Activated naive CD4-positive, alpha-beta T cell treated with anti-CD3 and anti-CD28 coated beads for 36 hours (primary cell): Measurements from ENCODE around the gene OTOP2. TPM values are rescaled to one million over a fixed set of nuclear protein-coding genes. Genes with fewer than 3 reads are reported as not detected.
"Not testable (repeated sequence)": the region's sequence is repeated elsewhere in the genome, so short reads cannot be mapped to it uniquely, and the experiment has no call there.

Experiments used
- CTCF ChIA-PET: fragments of 350-600 bp; sonication (Branson Sonifier 250); formaldehyde crosslinking; loops from one replicate; lab custom pipeline; 2021; ENCODE audit warnings: antibody characterized with exemption; lab: Charles Lee
- DNase-seq: peaks from one replicate; pipeline ENCODE4 v3.0.0-alpha.2; 2020
- H3K27ac Mint-ChIP-seq: one replicate; pipeline ENCODE4 v1.8.0; 2021; ENCODE audit warnings: mild to moderate bottlenecking, mixed read lengths
- H3K27me3 Mint-ChIP-seq: one replicate; pipeline ENCODE4 v1.8.0; 2021; ENCODE audit warnings: low read depth, mixed read lengths
- H3K36me3 Mint-ChIP-seq: one replicate; pipeline ENCODE4 v1.8.0; 2021; ENCODE audit warnings: low read depth, mixed read lengths
- H3K4me1 Mint-ChIP-seq: one replicate; pipeline ENCODE4 v1.8.0; 2021; ENCODE audit warnings: low read depth, mixed read lengths
- H3K4me3 Mint-ChIP-seq: one replicate; pipeline ENCODE4 v1.8.0; 2021; ENCODE audit warnings: mild to moderate bottlenecking, moderate library complexity, mixed read lengths
- H3K9me3 Mint-ChIP-seq: one replicate; pipeline ENCODE4 v1.8.0; 2021; ENCODE audit warnings: mixed read lengths
- intact Hi-C: fragments of 100-400 bp; cut with micrococcal nuclease; formaldehyde crosslinking; loops from one replicate; pipeline ENCODE4 v1.15.1; 2023
- total RNA-seq, 2 experiments: library from RNA; stranded (reverse); gene quantifications; one replicate each; pipeline ENCODE4 v1.2.3, GENCODE V29; 2021

OTOP2 gene
- total RNA-seq, 2 experiments from 2014 or later, result not detected

GRCh38 chr17:74961657-74962350, 37.7 kb downstream of the OTOP2 start:
- H3K27ac Mint-ChIP-seq, result no peak overlapping the region
- H3K27me3 Mint-ChIP-seq, result no peaks in the 10 kb centered on the region
- H3K4me3 Mint-ChIP-seq, result no peak overlapping the region
- peak; percentile 91 for DNase-seq
- intact Hi-C loops, result loop anchor here (1.0 to 5.0 kb wide), 9 partner anchors 44 to 239 kb away; partner anchors contain the start of genes ARMC7, ATP5PD, KCTD2 and MRPL58
- no peaks in the 10 kb centered on the region for H3K36me3 Mint-ChIP-seq
- no peaks in the 10 kb centered on the region for H3K9me3 Mint-ChIP-seq
- CTCF ChIA-PET, result interaction anchor here (0.6 to 4.6 kb wide), 59 partner anchors 9 to 878 kb away, joined by 3 to 68 read pairs (median 5); partner anchors contain the start of genes ATP5PD, CDR2L, FDXR and HID1
- H3K4me1 Mint-ChIP-seq, result peaks cover 7% of the 10 kb centered on the region

GRCh38 chr17:74962622-74963394, 38.7 kb downstream of the OTOP2 start:
- CTCF ChIA-PET, result interaction anchor here (0.9 to 4.6 kb wide), 26 partner anchors 9 to 554 kb away, joined by 3 to 68 read pairs (median 12); partner anchors contain the start of genes ATP5PD, CDR2L, FDXR and HID1
- no peak overlapping the region for H3K4me3 Mint-ChIP-seq
- intact Hi-C loops, result loop anchor here (5.0 kb wide), 2 partner anchors 84 to 124 kb away; partner anchors contain the start of genes ATP5PD, KCTD2 and SLC16A5

GRCh38 chr17:74963656-74964055, 39.6 kb downstream of the OTOP2 start:
- Mint-ChIP-seq H3K4me1 (peaks cover 7% of the 10 kb centered on the region), H3K9me3 (no peaks in the 10 kb centered on the region), H3K4me3 (no peak overlapping the region), H3K27ac (no peak overlapping the region), H3K27me3 (no peaks in the 10 kb centered on the region), H3K36me3 (no peaks in the 10 kb centered on the region)
- CTCF ChIA-PET, result interaction anchor here (1.0 to 4.6 kb wide), 6 partner anchors 8 to 238 kb away, joined by 3 to 68 read pairs (median 30); partner anchors contain the start of genes HID1 and MRPL58
- no peak for DNase-seq
- intact Hi-C loops, result loop anchor here (5.0 kb wide), 2 partner anchors 84 to 124 kb away; partner anchors contain the start of genes ATP5PD, KCTD2 and SLC16A5

More at GRCh38 chr17:74962622-74963394, 38.7 kb downstream of the OTOP2 start:
- Mint-ChIP-seq H3K4me1 (peaks cover 7% of the 10 kb centered on the region), H3K36me3 (no peaks in the 10 kb centered on the region), H3K27ac (no peak overlapping the region), H3K9me3 (no peaks in the 10 kb centered on the region), H3K27me3 (no peaks in the 10 kb centered on the region)
- DNase-seq, result no peak

GRCh38 chr17:74964246-74964761, 40.2 kb downstream of the OTOP2 start:
- H3K4me3 Mint-ChIP-seq, result no peak overlapping the region
- H3K4me1 Mint-ChIP-seq, result peaks cover 7% of the 10 kb centered on the region
- no peak for DNase-seq
- H3K9me3 Mint-ChIP-seq, result no peaks in the 10 kb centered on the region
- no peak overlapping the region for H3K27ac Mint-ChIP-seq
- no peaks in the 10 kb centered on the region for H3K27me3 Mint-ChIP-seq
- no peaks in the 10 kb centered on the region for H3K36me3 Mint-ChIP-seq
- CTCF ChIA-PET, result interaction anchor here (0.6 to 4.6 kb wide), 5 partner anchors 8 to 245 kb away, joined by 3 to 68 read pairs (median 3); partner anchors contain the start of gene HID1
- intact Hi-C loops, result loop anchor here (5.0 kb wide), 2 partner anchors 83 to 123 kb away; partner anchors contain the start of genes ATP5PD, KCTD2 and SLC16A5

- Mint-ChIP-seq H3K27ac (no peak overlapping the region), H3K4me1 (peaks cover 7% of the 10 kb centered on the region), H3K36me3 (no peaks in the 10 kb centered on the region), H3K4me3 (no peak overlapping the region), H3K27me3 (no peaks in the 10 kb centered on the region), H3K9me3 (no peaks in the 10 kb centered on the region)
- intact Hi-C loops, result loop anchor here (5.0 kb wide), 2 partner anchors 82 to 122 kb away; partner anchors contain the start of genes ATP5PD, KCTD2 and SLC16A5
- DNase-seq, result no peak
- CTCF ChIA-PET, result interaction anchor here (0.6 to 1.5 kb wide), 2 partner anchors 104 to 237 kb away, joined by 3 to 4 read pairs; no protein-coding TSS in a partner anchor
Observed at GRCh38 chr17:74964988-74965622, 41.0 kb downstream of the OTOP2 start.

GRCh38 chr17:74968361-74968780, 44.3 kb downstream of the OTOP2 start:
- H3K27me3 Mint-ChIP-seq, result peaks cover 6% of the 10 kb centered on the region
- H3K36me3 Mint-ChIP-seq, result no peaks in the 10 kb centered on the region
- peaks cover 9% of the 10 kb centered on the region for H3K4me1 Mint-ChIP-seq
- intact Hi-C loops, result no loop called here
- CTCF ChIA-PET, result interaction anchor here (0.9 kb wide), 1 partner anchor 177 kb away, joined by 4 read pairs; no protein-coding TSS in a partner anchor
- no peak overlapping the region for H3K4me3 Mint-ChIP-seq
- no peak overlapping the region for H3K27ac Mint-ChIP-seq
- no peak for DNase-seq
- H3K9me3 Mint-ChIP-seq, result no peaks in the 10 kb centered on the region

GRCh38 chr17:74969501-74969900, 45.4 kb downstream of the OTOP2 start:
- H3K27ac Mint-ChIP-seq, DNase-seq, H3K27me3 Mint-ChIP-seq, H3K9me3 Mint-ChIP-seq, H3K4me1 Mint-ChIP-seq, H3K4me3 Mint-ChIP-seq, intact Hi-C loops, H3K36me3 Mint-ChIP-seq: not testable (repeated sequence)
- CTCF ChIA-PET, result interaction anchor here (1.5 to 6.6 kb wide), 2 partner anchors 7 to 11 kb away, joined by 8 to 68 read pairs; no protein-coding TSS in a partner anchor

GRCh38 chr17:74970395-74970794, 46.3 kb downstream of the OTOP2 start:
- Mint-ChIP-seq H3K36me3 (no peaks in the 10 kb centered on the region), H3K4me1 (peaks cover 9% of the 10 kb centered on the region), H3K4me3 (no peak overlapping the region), H3K9me3 (no peaks in the 10 kb centered on the region), H3K27me3 (peaks cover 6% of the 10 kb centered on the region), H3K27ac (no peak overlapping the region)
- CTCF ChIA-PET, result interaction anchor here (0.6 to 6.6 kb wide), 4 partner anchors 8 to 236 kb away, joined by 6 to 68 read pairs (median 10); no protein-coding TSS in a partner anchor
- no peak for DNase-seq
- intact Hi-C loops, result no loop called here

- H3K27ac Mint-ChIP-seq, result no peak overlapping the region
- H3K4me3 Mint-ChIP-seq, result peak overlapping the region; percentile 63
- peaks cover 6% of the 10 kb centered on the region for H3K27me3 Mint-ChIP-seq
- no peaks in the 10 kb centered on the region for H3K36me3 Mint-ChIP-seq
- intact Hi-C loops, result no loop called here
- no peak for DNase-seq
- peaks cover 9% of the 10 kb centered on the region for H3K4me1 Mint-ChIP-seq
- no peaks in the 10 kb centered on the region for H3K9me3 Mint-ChIP-seq
- CTCF ChIA-PET, result interaction anchor here (0.6 to 6.6 kb wide), 4 partner anchors 9 to 186 kb away, joined by 3 to 68 read pairs (median 8); no protein-coding TSS in a partner anchor
Observed at GRCh38 chr17:74971069-74971841, 47.2 kb downstream of the OTOP2 start.

GRCh38 chr17:74971842-74972106, 47.7 kb downstream of the OTOP2 start:
- Mint-ChIP-seq H3K36me3 (no peaks in the 10 kb centered on the region), H3K27me3 (peaks cover 6% of the 10 kb centered on the region), H3K4me1 (peaks cover 9% of the 10 kb centered on the region), H3K9me3 (no peaks in the 10 kb centered on the region), H3K27ac (no peak overlapping the region), H3K4me3 (peak overlapping the region; percentile 63)
- intact Hi-C loops, result loop anchor here (1.0 kb wide), 1 partner anchor 11 kb away; no protein-coding TSS in a partner anchor
- no peak for DNase-seq
- CTCF ChIA-PET, result interaction anchor here (1.2 to 6.6 kb wide), 3 partner anchors 10 to 186 kb away, joined by 3 to 68 read pairs (median 13); no protein-coding TSS in a partner anchor
